C1 segment of cervical spinal cord (tissue), 14 donors: ENCODE results near the gene CA10.

ENCODE experiments used
- DNase-seq, 14 donors: peaks; one replicate each; lab custom pipeline; 2025; lab: John Stamatoyannopoulos, UW

The CA10 gene

GRCh38 chr17:51733166-51733565 is 425.3 kb downstream of the CA10 start:
- DNase-seq: no peak

GRCh38 chr17:51731941-51732722 is 426.4 kb downstream of the CA10 start:
- no peak for DNase-seq

- no peak for DNase-seq
These were observed 428.0 kb downstream of the CA10 start for GRCh38 chr17:51730303-51731050.

- DNase-seq: no peak
These were observed 433.3 kb downstream of the CA10 start for GRCh38 chr17:51725185-51725584.

GRCh38 chr17:51724043-51724580 is 434.4 kb downstream of the CA10 start:
- no peak for DNase-seq

- no peak for DNase-seq
These were observed 435.5 kb downstream of the CA10 start for GRCh38 chr17:51722994-51723393.

GRCh38 chr17:51721730-51722129 is 436.8 kb downstream of the CA10 start:
- DNase-seq: no peak

GRCh38 chr17:51720439-51720838 is 438.1 kb downstream of the CA10 start:
- DNase-seq: no peak

GRCh38 chr17:51718983-51719382 is 439.5 kb downstream of the CA10 start:
- no peak for DNase-seq

- no peak for DNase-seq
These were observed 446.9 kb downstream of the CA10 start for GRCh38 chr17:51711581-51711980.

- DNase-seq: no peak
These were observed 447.9 kb downstream of the CA10 start for GRCh38 chr17:51710634-51710979.

- DNase-seq: no peak
These were observed 448.6 kb downstream of the CA10 start for GRCh38 chr17:51709694-51710633.

GRCh38 chr17:51707216-51707615 is 451.3 kb downstream of the CA10 start:
- DNase-seq: no peak

- peak in 1 of 14 donors; percentile 35 for DNase-seq
These were observed 452.4 kb downstream of the CA10 start for GRCh38 chr17:51706093-51706492.

GRCh38 chr17:51703361-51704341 is 454.9 kb downstream of the CA10 start:
- no peak for DNase-seq

GRCh38 chr17:51702963-51703360 is 455.6 kb downstream of the CA10 start:
- DNase-seq: no peak

- no peak for DNase-seq
These were observed 457.0 kb downstream of the CA10 start for GRCh38 chr17:51701501-51701900.

GRCh38 chr17:51700011-51700760 is 458.3 kb downstream of the CA10 start:
- peak in 2 of 14 donors; percentile 43 to 92 for DNase-seq

- DNase-seq: no peak
These were observed 459.2 kb downstream of the CA10 start for GRCh38 chr17:51699303-51699702.

- no peak for DNase-seq
These were observed 465.6 kb downstream of the CA10 start for GRCh38 chr17:51692917-51693316.
